ELR (cell line): ENCODE data around the gene TACSTD2.
"Not testable (repeated sequence)": the region's sequence is repeated elsewhere in the genome, so short reads cannot be mapped to it uniquely, and the experiment has no call there.

ENCODE experiments used
- DNase-seq: peaks from one replicate; pipeline ENCODE4 v3.0.0-alpha.2; 2015; ENCODE audit warnings: low read depth

Gene TACSTD2

DNA sequence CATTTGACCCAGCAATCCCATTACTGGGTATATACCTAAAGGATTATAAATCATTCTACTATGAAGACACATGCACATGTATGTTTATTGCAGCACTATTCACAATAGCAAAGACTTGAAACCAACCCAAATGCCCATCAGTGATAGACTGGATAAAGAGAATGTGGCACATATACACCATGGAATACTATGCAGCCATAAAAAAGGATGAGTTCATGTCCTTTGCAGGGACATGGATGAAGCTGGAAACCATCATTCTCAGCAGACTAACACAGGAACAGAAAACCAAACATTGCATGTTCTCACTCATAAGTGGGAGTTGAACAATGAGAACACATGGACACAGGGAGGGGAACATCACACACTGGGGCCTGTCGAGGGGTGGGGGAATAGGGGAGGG is 13.3 kb downstream of the TACSTD2 start:
- not testable (repeated sequence) for DNase-seq

GRCh38 chr1:58561633-58562032 is 15.4 kb downstream of the TACSTD2 start:
- DNase-seq, result no peak

DNA sequence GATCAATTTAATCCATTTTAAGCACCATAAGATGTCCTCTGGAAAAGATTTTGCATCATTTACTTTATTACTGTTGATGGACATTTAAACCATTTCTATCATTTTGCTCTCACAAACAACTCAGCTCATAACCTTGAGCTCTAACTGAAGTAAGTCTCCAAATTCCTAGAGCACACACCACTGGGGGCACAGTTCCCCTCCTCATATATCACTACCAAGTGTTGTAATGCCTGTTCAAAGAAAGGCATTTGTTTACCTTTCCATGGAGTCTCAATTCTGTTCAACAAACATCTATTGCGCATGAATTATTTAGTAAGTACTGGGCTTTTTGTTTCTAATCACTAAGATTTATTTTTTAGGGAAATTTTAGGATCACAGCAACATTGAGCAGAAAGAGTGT is 21.7 kb downstream of the TACSTD2 start:
- DNase-seq, result no peak

DNA sequence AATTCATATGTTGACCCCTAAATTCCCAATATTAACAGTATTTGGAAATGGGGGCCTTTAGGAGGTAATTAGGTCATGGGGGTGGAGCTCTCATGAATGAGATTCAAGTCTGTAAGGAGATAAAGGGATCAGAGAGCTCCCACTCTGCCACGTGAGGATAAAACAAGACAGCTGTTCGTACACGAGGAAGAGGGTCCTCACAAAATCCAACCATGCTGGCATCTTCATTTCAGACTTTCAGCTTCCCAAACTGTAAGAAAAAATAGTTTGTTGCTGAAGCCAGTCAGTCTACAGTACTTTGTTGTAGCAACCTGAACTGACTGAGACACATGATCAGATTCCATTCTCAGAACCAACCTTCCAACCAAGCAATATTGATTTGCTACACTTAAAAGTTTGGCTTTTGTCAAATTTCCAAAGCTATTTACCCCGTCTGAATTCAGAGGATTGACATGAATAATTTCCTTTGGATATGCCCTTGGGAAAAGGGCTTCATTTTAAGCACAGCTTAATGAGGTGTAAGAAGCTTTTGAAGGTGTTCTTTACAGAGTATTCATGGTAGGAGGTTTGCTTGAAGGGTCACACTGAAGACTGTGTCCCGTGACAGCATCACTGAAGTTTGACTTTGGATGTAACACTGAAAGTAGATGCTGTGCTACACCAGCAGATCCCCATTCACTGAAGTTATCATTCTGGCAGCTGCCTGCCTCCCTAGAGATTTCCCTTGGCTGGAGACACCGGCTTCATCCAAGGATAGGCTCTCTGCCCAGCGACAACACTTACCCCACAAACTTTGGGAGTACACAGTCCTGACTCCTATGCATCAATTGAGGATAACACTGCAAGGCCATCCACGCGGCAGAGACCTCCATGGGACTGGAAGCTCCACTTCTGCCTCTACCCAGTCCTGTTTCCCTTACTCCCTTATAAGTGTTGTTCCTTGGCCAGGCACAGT is 25.6 kb downstream of the TACSTD2 start:
- no peak for DNase-seq

DNA sequence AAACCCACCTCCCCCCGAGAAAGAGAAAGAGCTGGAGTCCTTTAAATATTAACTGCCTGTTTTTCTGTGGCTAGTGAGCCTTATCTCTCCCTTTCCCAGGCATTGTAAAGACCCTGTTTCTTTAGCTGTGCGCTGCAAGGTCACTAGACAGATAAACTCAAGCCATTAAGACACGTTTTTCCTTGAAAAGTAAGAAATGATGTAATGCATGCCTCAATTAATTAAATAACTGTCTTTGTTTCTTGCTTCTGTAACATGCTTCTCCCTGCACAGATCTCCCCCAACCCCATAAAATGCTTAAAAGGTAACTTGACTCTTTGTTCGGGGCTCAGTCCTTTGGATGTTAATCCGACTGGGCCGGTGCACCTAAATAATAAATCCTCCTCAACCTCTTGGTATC is 27.8 kb downstream of the TACSTD2 start:
- DNase-seq, result not testable (repeated sequence)

- no peak for DNase-seq
Measured at GRCh38 chr1:58548371-58548770, 28.7 kb downstream of the TACSTD2 start.

- DNase-seq, result peak; percentile 96
Measured at GRCh38 chr1:58546520-58547308, 30.3 kb downstream of the TACSTD2 start, which contains the start of gene OMA1. TSS of gene OMA1 (minus strand) at chr1:58546726. CDS start at chr1:58539294, 7,432 bp downstream.

DNA sequence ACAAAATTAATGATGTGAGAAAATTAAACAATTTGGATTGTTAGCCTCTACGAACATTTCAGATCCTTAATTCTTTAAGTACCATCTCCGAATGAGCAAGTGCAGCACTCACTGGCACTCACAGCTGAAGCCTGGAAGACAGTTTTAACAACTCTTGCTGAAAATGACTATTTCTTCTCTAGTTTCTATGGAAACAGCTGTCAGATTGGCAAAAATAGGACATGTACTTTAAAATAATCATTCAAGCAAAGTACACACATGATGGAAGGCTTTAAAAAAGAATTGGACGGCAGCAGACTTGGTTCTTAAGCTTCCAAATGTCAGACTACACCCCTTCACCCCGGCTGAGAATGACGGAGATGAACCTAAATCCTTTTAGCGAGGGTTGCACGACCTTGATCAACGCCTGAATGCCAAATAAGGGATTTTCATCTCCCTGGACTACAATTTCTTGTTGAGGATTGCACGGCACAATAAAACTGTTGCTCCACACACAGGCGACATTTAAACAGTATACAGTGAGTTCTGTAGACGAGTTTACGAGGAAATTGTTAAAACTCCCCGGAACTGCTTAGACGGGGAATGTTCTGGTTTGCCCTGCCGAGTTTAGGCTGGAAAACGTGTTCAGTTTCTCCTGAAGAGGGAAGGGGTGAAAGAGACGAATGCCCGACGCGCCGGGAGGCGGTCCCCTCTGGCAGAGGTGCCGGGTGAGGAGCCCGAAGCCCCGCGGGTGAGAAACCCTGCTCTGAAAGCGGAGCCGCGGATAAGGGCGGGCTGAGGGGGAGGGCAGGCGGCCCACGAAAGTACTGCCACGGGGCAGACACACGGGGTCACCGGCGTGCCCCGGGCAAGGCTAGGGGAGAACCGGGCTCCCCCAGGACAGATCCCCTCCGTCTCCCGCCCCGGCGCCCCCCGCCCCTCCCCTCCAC is 31.2 kb downstream of the TACSTD2 start:
- DNase-seq, result peak; percentile 84

DNA sequence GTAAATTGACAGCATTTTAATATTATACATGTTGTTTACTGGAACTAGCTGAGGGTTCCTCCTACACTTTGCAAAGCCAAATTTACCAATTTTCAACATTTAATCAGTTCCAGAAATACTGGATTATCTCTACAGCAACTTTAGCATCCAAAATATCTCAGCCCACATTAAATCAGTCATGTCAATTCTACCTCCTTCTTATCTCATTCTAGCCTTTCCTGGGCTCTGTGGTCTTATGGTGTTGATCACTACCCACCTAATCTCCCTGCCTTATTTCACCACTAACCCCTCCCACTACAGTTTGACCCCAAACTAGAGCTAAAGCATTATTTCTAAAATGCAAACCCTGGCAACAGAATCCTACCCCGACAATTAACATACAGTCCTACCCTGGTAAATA is 33.8 kb downstream of the TACSTD2 start:
- no peak for DNase-seq

DNA sequence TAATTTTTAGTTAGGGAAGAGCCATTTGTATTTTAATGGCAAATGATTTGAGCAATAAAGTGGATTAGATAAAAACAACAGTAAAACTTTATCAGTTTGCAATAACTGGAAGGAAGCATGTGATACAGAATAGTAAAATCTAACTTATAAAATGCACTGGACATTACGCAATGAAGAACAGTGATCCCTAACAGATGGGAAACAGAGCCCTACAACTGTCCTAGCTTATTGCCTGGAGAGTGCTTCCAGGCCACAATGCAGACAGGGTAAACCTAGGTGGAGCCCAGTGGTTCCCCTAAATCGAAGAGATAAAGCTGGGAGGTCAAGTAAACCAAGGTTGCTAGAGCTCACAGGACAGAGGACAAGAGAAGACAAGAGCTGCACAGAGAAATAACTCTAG is 37.5 kb downstream of the TACSTD2 start:
- DNase-seq, result no peak

DNA sequence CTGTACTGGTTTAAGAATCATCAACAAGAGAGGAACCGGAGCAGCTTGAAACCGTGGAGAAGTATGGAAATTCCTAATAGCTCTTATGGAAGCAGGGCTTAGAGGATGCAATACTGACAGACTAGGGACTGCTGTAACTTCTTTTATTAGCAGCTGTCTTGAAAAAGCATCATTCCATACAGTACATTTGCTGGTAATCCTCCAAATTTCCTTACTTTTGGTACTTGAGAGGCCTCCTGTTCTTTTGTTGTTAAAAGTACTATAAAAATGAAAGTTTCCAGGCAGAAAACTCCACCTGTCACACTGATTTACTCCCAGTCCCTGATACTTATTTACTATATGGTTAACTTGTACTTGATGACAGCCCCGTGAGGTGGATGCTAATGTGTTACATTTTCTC is 38.2 kb downstream of the TACSTD2 start:
- no peak for DNase-seq

GRCh38 chr1:58531842-58532241 is 45.2 kb downstream of the TACSTD2 start:
- not testable (repeated sequence) for DNase-seq

DNA sequence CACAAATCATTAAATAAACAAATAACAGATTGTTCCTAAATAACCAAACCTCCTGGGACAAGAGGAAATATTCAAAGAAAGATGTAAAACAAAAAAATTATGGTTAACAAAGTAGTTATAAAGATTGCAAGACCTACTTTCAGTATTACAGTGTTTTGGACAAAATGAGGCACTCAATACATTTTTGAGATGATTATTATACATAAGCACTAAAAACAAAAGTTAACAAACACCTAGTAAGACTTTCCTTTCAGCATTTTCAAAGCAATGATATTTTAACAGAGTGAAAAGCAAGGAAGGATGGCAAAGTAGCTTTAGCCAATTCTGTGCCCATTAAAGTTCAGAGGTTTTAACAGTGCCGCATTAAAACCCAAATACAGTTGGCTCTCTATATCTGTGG is 47.8 kb downstream of the TACSTD2 start:
- DNase-seq, result no peak

- peak; percentile 71 for DNase-seq
Measured at GRCh38 chr1:58528518-58528917, 48.5 kb downstream of the TACSTD2 start.
